ENCODE data around the gene TCEA3. TPM values are rescaled to one million over a fixed set of nuclear protein-coding genes. Genes with fewer than 3 reads are reported as not detected.

TCEA3 gene
- total RNA-seq, 2 experiments from 2014 or later = 0.26 to 1.3 TPM

DNA sequence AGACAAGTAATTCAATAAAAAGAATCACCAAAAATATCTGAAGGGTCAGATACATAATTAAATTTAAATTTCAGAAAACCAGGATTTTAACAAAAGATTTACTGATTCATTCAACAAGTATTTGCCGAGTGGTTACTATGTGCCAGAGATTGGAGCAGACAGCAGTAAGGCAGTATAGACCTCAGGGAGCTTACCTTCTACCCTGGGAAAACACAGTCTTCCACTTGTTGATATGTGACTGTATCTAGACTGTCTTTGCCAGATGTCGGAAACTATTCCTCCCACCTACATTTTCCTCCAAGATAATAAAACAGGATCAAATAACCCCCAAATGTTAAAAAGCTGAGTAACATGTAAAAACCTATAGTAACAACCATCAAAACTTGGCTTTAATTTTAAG is 86.7 kb downstream of the TCEA3 start:
- ATAC-seq = no peak
- Mint-ChIP-seq H3K36me3 (peaks cover 54% of the 10 kb centered on the region), H3K27ac (no peak overlapping the region)

DNA sequence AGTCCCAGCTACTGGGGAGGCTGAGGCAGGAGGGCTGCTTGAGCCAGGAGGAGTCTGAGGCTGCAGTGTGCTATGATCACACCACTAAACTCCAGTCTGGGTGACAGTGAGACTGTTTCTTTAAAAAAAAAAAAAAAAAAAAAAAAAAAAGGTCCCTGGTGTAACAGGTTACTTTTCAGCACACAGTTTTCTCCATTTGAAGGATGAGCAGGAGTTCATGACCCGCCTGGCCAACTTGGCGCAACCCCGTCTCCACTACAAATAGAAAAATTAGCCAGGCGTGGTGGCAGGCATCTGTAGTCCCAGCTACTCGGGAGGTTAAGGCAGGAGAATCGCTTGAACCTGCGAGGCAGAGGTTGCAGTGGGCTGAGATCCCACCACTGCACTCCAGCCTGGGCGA is 92.8 kb downstream of the TCEA3 start:
- H3K9me3 Mint-ChIP-seq (ENCODE audit: low read depth) = no peaks in the 10 kb centered on the region
- no peak for ATAC-seq
- H3K4me1 Mint-ChIP-seq = peaks cover 30% of the 10 kb centered on the region
- H3K4me3 Mint-ChIP-seq = no peak overlapping the region
- no peaks in the 10 kb centered on the region for H3K27me3 Mint-ChIP-seq
- CTCF ChIA-PET = no interaction called here
- DNase-seq = no peak
- peaks cover 70% of the 10 kb centered on the region for H3K36me3 Mint-ChIP-seq
- peak overlapping the region; percentile 24 for H3K27ac Mint-ChIP-seq

More for the DNA sequence above, 86.7 kb downstream of the TCEA3 start:
- Mint-ChIP-seq H3K4me3 (no peak overlapping the region), H3K9me3 (ENCODE audit: low read depth) (no peaks in the 10 kb centered on the region), H3K4me1 (peaks cover 47% of the 10 kb centered on the region), H3K27me3 (no peaks in the 10 kb centered on the region)
- CTCF ChIA-PET = interaction anchor here (1.2 kb wide), 1 partner anchor 159 kb away, joined by 5 read pairs; no protein-coding TSS in a partner anchor
- DNase-seq = no peak

Other genes with a start within 250 kb of the TCEA3 start
- gene HTR1D, start 207.2 kb downstream of the TCEA3 start, total RNA-seq = not detected
- gene HNRNPR, start 80.5 kb downstream of the TCEA3 start, total RNA-seq = 100 to 1,000 TPM; 220 to 222 TPM
- 1 to 10 TPM; 5.3 to 6.6 TPM for gene ZNF436, start 54.9 kb downstream of the TCEA3 start, total RNA-seq
- under 1 TPM in 1 of 2 experiments, not detected in 1; 0.35 TPM for gene ASAP3, start 59.4 kb upstream of the TCEA3 start, total RNA-seq
- 100 to 1,000 TPM in 1 of 2 experiments, 10 to 100 TPM in 1; 77.4 to 103 TPM for gene E2F2, start 106.5 kb upstream of the TCEA3 start, total RNA-seq
- 10 to 100 TPM; 14.4 to 34.2 TPM for gene ID3, start 134.8 kb upstream of the TCEA3 start, total RNA-seq